NOMO-1 (cell line): ENCODE results near the gene ADAM19.

Source experiments
- DNase-seq, 2 experiments: peaks; one replicate each; lab custom pipeline; 2025; ENCODE audit not compliant: unreplicated experiment in 2 of 2; lab: John Stamatoyannopoulos, UW

ADAM19 gene

GRCh38 chr5:157563373-157563928, 12.1 kb downstream of the ADAM19 start:
- DNase-seq = no peak

DNA sequence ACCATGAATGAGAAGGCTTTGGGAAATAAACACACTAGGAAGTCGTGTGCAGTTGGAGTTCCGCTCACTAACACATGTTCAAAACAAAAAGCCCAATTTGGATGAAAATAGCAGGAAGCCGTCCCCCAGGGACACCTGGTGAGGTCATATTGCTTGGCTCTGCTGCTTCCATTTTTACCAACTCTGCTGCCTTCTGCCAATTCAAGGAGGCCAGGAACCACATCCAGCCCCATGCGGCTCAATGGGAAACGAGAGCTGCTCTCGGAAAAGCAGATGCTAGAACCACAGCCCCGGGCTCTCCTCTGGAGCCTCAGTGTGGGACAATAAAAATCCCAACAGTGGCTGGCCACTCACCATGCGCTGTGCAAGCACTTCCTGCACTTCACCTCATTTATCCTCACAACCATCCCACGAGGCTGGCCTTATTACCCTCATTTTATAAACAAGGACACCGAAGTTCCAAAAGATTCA, 13.4 kb downstream of the ADAM19 start:
- DNase-seq = no peak

- DNase-seq = no peak
Measured at GRCh38 chr5:157561110-157561509, 14.5 kb downstream of the ADAM19 start.

DNA sequence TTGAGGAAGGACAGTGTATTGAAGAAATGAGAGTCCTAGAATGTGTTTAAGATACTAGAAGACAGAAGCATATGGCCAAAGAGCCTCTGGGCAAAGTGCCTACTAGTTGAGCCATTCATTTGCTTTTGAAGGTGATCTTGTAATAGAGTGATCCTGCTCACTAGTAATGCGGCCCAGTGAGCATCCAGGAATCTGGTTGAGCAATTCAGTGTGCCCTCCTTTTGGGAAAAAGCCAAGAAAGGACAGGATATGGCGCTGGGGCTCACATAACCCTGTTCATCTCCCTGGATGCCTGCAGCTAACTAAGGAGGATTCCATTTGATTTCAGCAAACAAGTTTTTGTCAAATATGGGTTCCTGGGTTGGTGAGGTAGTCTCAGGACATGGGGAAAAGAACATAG, 16.3 kb downstream of the ADAM19 start:
- DNase-seq = no peak

GRCh38 chr5:157558681-157559080, 16.9 kb downstream of the ADAM19 start:
- no peak for DNase-seq

DNA sequence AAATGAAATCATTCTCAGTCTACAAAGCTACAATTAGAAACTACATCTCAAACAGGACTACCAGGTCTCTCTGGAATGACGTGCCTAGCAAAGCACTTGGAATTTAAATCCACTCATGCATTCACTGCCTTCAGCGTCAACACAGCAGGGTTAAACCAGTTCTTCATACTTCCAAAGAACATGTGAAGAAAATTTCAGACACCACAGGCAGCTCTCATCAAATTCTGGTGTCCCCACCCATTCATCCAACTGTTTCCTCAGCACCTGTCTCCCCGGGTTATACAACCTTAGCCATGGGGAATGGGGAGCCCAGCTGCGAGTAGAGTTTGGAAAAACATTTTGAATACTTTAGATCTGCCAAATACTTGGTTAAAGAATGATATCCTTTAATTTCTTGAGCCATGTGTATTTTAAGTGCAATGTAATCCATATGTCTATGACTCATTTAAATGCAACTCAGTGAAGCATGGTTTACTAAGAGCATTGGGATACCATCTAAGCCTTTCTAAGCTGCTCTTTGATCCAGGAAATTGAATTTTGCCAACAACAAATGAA, 17.5 kb downstream of the ADAM19 start:
- DNase-seq = no peak

DNA sequence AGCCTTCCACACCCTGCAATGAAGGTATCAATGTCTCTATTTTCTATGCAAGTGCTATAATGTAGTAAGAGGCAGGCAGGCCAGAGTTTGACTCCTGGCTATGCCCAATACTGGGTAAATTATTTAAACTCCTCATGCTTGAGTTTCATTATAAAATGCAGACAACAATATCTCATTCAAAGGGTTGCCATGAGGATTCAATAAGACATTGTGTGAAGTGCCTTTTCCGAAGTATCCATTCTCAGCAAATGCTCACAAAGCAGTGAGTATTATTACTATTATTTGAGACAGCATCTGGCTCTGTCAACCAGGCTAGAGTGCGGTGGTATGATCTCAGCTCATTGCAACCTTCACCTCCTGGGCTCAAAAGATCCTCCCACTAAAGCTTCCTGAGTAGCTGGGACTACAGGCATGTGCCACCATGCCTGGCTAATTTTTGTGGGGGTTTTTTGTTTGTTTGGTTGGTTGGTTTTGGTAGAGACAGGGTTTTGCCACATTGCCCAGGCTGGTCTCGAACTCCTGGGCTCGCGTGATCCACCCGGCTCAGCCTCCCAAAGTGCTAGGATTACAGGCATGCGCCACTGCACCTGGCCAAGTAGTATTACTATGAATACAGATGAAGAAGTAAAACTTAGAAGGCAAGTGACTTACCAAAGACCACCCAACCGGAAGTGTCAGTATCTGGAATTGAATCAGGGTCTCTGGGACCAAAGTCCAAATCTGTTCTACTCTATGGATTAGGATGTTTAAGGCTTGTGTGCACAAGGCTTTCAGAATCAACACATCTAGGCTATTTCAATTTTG, 18.8 kb downstream of the ADAM19 start:
- DNase-seq = no peak

DNA sequence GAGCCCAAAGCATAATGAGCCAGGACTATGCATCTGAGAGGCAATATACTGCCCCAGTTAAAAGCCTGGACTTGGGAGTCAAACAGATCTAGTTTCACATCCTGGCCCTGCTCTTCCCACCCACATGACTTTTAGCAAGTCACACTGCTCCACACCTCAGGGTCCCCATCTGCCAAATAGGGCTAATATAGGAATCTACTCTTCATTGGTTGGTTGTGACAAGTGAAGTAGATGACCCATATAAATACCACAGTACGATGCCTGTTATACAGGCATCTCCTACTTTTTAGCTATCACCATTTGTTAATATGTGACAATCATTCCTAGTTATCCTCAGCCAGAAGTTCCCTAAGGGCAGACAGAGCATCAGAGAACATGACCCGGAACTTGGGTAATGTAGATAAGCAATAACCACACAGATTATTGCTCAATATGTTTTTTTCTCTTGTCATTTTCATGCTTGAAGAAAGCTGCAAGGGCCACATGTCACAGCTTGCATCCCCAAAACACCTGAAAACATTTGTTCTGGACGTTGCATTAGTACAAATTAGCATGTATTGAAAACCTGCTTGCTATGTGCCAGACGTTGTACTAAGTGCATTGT, 20.4 kb downstream of the ADAM19 start:
- DNase-seq = peak; percentile 17 to 76

- DNase-seq = no peak
Measured at GRCh38 chr5:157554179-157555036, 21.2 kb downstream of the ADAM19 start.

DNA sequence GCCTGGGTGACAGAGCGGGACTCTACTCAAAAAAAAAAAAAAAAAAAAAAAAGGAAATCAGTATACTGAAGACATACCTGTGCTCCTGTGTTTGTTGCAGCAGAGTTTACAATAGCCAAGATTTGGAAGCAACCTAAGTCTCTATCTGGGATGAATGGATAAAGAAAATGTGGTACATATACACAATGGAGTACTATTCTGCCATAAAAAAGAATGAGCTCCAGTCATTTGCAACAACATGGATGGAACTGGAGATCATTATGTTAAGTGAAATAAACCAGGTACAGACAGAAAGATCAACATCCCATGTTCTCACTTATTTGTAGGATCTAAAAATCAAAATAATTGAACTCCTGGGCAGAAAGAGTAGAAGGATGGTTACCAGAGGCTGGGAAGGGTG, 22.9 kb downstream of the ADAM19 start:
- no peak for DNase-seq

DNA sequence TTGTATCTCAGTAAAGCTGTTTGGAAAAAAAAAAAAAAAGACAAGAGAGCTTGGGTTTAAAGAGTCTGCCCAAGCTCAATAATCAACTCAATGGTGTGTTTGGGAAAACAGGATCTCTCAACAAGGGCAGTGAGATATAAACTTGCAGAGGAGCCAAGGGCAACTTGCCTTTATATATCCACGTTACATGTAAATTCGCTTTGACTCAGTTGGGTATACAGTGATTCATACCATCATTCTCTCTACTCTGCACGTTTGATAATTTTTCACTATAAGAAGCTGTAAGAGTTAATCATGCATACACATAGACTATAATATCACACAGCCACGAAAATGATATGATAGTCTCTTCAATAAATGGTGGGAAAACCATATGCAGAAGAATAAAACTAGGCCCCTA, 24.9 kb downstream of the ADAM19 start:
- DNase-seq = no peak

GRCh38 chr5:157549954-157550549, 25.5 kb downstream of the ADAM19 start:
- DNase-seq = no peak

- no peak for DNase-seq
Measured at GRCh38 chr5:157549283-157549629, 26.3 kb downstream of the ADAM19 start.

GRCh38 chr5:157548513-157549282, 26.9 kb downstream of the ADAM19 start:
- DNase-seq = no peak

DNA sequence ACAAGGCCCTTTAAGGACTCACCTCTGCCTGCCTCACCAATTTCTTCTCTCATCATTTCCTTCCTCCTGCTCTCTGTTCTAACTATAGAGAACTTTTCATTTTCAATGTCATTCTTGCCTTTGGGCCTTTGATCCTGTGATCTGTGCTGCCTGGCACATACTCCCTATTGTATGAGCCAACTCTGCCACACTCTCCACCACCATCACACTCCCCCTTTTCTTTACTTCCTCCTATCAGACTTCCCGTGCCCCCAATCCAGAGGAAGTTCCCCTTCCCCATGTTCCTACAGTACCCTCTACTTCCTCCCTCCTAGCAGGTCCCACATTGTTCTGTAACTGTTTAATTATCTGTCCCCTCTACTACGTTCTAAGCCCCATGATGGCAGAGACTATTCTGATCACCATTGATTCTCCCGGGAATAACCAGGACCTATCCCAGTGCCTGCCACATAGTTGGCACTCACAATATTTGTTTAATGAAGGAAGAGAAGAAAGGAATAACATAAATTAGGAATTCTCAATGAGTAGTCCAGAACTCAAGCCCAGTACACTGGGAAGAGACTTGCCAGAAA, 27.5 kb downstream of the ADAM19 start:
- DNase-seq = no peak

- DNase-seq = no peak
Measured at GRCh38 chr5:157546456-157547100, 29.0 kb downstream of the ADAM19 start.

- no peak for DNase-seq
Measured at GRCh38 chr5:157545610-157546310, 29.8 kb downstream of the ADAM19 start.

GRCh38 chr5:157544623-157544989, 31.0 kb downstream of the ADAM19 start:
- DNase-seq = no peak
